GM21529 (cell line): ENCODE data around the gene TUT1.
A peak's percentile ranks its signal among the peaks of the same experiment; 100 is the strongest.
"Not testable (repeated sequence)": the region's sequence is repeated elsewhere in the genome, so short reads cannot be mapped to it uniquely, and the experiment has no call there.

Source experiments
- ATAC-seq: cut with Tn5 transposase; IDR thresholded peaks from one replicate; pipeline ENCODE4 v1.9.1; 2021; ENCODE audit not compliant: unreplicated experiment

TUT1 gene

GRCh38 chr11:62579252-62579651, 12.1 kb downstream of the TUT1 start:
- no peak for ATAC-seq

DNA sequence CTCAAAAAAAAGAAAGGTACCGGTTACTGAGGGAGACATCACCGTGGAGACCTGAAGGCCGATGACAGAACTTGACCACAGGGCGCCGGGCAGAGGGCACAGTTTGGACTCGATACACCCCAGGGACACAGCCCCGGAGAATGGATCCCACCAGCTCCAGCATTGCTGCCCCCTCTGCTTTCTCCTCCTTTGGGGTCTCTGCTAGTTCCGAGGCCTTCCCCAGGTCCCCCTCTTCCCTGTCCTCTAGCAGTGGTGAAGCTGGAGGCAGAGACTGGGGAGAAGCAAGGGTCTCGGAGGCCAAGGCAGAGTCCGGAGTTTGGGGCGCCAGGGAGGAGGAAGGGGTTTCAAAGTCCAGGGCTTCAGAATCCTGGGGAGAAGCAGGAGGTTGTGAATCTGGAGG, 12.8 kb downstream of the TUT1 start:
- ATAC-seq, result no peak

DNA sequence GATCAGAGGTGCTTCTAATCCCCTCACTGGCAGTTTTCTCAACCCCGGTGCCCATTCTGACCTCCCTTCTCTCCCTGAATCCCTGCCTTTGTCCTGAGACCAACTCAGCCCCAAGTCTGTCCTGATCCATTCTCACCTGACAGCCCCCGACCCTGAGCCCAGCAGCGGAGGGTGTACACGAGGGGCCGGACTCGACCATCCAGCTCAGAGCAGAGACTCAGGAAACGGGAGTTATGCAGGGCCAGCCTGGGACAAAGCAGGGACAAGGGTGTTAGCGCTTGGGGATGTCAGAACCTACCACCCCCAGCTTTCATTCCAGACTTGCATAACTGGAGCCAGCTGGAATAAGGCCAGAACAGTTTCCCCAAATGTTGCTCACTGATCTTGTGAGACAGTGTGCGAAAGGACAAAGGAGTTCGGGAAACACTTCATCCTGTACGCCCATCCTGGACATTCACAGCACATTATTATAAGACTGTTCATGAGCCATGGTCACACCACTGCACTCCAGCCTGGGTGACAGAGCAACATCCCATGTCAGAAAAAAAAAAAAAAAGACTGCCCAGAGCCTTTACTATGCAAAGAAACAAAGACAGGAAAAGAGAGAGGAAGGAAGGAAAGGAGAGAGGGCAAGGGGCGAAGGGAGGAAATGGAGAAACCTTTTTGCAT, 14.1 kb downstream of the TUT1 start:
- no peak for ATAC-seq

- no peak for ATAC-seq
Observed at GRCh38 chr11:62575837-62576236, 15.5 kb downstream of the TUT1 start.

- ATAC-seq, result no peak
Observed at GRCh38 chr11:62575156-62575555, 16.2 kb downstream of the TUT1 start.

- ATAC-seq, result peak; percentile 11
Observed at GRCh38 chr11:62574363-62575071, 16.8 kb downstream of the TUT1 start.

- peak; percentile 82 for ATAC-seq
Observed at GRCh38 chr11:62573592-62574362, 17.5 kb downstream of the TUT1 start, which contains the start of gene EEF1G. EEF1G (minus strand) TSS chr11:62573891; CDS start chr11:62573842, 49 bp downstream.

DNA sequence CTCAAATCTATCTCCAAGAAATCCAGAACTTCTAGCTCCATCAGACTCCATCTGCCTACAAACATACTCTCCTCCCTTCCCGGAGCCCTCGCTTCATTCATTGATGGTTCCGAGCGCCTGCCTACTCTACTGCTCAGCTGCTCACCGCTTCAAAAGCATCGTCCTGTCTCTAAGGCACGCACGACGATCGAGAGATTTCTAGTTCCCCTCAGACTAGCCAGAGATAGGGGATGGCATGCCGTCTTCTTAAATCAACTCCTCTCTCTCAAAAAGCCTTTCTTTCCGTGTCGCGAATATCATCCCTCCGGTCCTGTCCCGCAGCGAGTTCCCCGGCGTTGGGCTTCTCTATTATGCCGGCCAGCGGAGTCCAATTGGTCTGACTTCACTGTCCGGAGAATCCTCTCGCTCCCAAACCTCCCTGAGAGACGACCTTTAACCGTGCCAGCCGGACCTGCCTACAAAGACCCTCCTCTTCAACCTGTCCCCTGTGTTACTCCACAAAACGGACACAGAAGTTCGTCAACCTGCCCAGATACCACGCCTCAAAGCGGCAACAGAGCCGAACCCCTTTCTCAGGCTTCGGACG, 18.2 kb downstream of the TUT1 start:
- ATAC-seq, result no peak

DNA sequence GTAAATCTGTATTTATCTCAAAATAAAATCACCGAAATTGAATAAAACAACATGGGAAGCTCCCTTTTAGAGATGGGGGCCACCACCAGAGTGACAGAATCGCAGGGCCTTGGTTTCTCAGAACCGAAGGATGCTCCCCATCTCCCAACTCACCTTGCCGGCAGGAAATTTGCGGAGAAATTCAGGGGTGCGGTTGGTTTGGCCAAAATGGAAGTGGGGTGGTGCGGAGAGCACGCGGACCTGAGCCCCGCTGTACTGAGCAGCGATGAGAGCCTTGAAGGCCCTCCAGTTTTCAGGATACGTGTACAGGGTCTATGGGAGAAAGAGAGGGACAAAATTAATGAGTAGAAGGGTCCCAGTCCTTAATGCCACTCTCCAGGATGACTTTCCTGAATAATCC, 18.9 kb downstream of the TUT1 start:
- no peak for ATAC-seq

DNA sequence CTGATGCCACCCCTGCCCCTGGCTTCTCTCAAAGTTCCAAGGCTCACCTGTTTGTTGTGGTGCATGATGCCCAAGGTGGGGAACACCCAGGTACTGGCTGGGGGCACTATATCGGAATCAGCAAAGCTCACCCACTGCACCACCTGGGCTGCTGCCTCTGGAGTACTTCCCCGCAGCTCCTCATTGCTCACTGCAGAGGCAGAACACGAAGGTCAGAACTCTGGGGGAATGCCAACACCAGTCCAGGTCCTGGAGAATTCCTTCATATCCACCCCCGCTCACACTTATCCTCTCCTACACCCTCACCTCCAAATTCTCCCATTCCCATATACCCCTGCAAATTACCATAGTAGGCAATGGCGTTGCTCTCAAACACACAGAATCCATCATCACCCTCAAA, 19.8 kb downstream of the TUT1 start:
- not testable (repeated sequence) for ATAC-seq

DNA sequence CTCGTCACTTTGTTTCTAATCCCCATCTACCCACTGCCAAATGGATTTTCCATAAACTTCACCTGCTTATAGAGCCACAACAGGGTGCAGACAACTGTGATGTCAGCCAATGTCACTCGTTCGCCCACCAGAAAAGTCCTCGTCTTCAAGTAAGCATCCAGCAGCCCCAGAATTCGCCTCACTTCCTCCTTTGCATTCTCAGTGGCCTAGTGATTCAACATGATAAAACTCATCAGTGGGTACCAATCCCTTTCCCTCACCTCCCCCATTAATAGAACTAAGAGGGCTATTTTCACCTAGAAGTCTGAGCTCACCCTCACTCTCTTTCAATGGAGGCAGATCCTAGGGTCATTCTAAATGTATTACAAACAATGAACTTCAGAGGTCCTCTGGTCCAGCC, 20.4 kb downstream of the TUT1 start:
- ATAC-seq, result not testable (repeated sequence)

DNA sequence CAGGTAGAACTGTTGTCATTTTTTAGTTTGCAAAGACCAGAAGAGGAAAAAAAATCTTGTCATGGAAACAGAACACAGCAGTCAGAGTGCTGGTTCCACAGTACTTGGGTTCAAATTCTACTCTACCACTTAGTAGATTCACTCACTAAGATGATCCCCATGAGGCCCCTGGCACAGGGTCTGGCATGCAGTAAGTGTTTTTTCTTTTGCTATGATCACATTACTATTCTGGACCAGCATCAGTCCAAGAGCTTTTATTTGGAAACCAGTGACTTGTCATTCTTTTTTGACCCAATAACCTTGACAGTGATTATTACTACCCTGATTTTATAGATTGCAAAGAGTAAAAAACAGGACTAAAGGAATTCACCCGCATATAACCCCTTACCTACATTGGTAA, 21.7 kb downstream of the TUT1 start:
- ATAC-seq, result no peak

DNA sequence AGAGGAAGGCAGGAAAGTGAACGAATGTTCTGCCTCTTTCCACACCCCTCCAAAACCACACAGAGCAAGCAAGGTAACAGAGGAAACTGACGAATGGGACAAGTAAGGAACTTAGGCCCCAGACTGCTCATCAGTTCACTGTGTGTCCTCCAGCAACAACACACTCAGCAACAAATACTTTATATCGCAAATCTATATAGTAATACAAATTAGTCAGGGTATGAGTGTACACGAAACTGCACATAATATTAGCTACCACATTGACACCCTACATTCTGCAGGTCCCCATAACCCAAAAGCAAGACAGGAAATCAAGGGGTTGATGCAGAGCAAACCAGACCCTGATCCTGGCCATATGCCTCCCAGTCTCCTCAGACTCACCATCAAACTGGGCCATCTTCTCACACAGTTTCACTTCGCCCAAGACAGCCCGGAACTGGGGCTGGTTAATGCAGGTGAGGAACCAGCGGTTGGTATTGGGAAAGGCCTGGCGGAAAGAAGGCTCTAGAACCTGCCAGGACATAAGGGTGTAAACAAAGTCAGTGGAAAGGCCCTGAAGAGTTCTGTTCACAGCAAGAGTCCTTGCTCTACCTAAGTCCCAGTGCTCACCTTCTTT, 24.2 kb downstream of the TUT1 start:
- ATAC-seq, result peak; percentile 47

GRCh38 chr11:62566247-62566646, 25.1 kb downstream of the TUT1 start:
- ATAC-seq, result no peak

DNA sequence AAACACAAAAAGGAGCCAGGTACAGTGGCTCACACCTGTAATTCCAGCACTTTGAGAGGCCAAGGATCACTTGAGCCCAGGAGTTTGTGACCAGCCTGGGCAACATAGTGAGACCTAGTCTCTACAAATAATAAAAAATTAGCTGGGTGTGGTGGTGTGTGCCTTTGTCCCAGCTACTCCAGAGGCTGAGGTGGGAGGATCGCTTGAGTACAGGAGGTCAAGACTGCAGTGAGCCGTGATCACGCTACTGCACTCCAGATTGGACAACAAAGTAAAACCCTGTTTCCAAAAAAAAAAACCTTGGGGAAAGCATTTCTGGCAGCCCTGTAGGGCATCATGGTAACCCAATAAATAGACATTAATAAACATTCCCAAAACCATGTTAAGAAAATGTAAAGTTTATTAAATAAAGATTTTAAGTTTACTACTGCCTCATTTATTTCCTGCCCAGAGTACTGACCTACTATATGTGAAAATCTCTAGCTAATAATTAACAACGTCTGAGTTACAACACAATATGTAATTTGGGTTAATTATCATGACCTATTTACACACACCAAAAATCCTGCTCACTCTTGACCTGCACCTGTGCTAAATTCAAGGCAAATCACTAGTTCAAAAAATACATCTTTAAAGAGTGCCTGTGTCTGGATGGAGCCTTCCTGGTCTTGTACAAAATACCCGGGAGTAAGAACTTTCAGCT, 26.1 kb downstream of the TUT1 start:
- no peak for ATAC-seq

GRCh38 chr11:62561677-62562230, 29.6 kb downstream of the TUT1 start:
- not testable (repeated sequence) for ATAC-seq

- ATAC-seq, result no peak
Observed at GRCh38 chr11:62560566-62561103, 30.7 kb downstream of the TUT1 start.

DNA sequence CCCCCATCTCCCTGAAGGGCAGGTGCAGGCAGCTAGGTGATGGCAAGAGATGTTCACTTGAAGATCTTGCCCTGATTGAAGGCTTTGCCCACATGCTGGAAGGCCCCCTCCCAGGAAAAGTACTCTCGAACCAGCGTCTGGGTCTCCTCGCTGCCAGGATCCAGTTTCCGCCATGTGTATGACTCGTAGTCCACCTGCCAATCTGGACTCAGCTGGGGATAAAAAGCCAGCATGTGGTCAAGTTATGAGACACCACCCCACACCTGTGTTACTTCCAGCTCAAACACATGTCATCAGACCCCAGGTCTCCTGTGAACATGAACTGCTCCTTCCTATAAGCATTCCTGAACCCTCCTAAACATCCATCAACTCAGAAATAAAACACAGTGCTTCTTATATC, 31.7 kb downstream of the TUT1 start:
- not testable (repeated sequence) for ATAC-seq

- no peak for ATAC-seq
Observed at GRCh38 chr11:62559204-62559603, 32.1 kb downstream of the TUT1 start.

GRCh38 chr11:62558669-62559068, 32.7 kb downstream of the TUT1 start:
- ATAC-seq, result no peak
